Heart right ventricle (tissue), 16 donors: ENCODE measurements around the gene BTBD9. TPM values are rescaled to one million over a fixed set of nuclear protein-coding genes. Genes with fewer than 3 reads are reported as not detected.

ENCODE experiments used
- ATAC-seq, 8 donors: fragments of 200-7000 bp; cut with Tn5 transposase; one replicate each; pipeline ENCODE4 v1.9.1; 2020; ENCODE audit warnings: mild to moderate bottlenecking in 8 of 8, moderate library complexity in 8 of 8, moderate number of reproducible peaks in 1 of 8
- DNase-seq, 2 donors: peaks; one replicate each; pipeline ENCODE4 v3.0.0-alpha.2; 2020
- H3K27ac ChIP-seq, 10 donors: fragments of 200-600 bp; sonication (generic) in 2 of 10; one replicate each; pipeline versions ENCODE4 v1.5.0 to v1.8.0; 2020 to 2022; ENCODE audit warnings: mild to moderate bottlenecking in 3 of 10
- H3K27me3 ChIP-seq, 7 donors: fragments of 200-600 bp; one replicate each; pipeline ENCODE4 v1.8.0; 2021 to 2022; ENCODE audit warnings: mild to moderate bottlenecking in 2 of 7
- H3K36me3 ChIP-seq, 9 donors: fragments of 200-600 bp; sonication (generic) in 1 of 9; one replicate each; pipeline versions ENCODE4 v1.5.0 to v1.8.0; 2020 to 2022; ENCODE audit warnings: mild to moderate bottlenecking in 2 of 9
- H3K4me1 ChIP-seq, 9 donors: fragments of 200-600 bp; sonication (generic) in 1 of 9; one replicate each; pipeline versions ENCODE4 v1.5.0 to v1.8.0; 2020 to 2022; ENCODE audit warnings: mild to moderate bottlenecking in 4 of 9
- H3K4me3 ChIP-seq, 10 donors: fragments of 200-600 bp; sonication (generic) in 2 of 10; one replicate each; pipeline versions ENCODE4 v1.5.0 to v1.8.0; 2020 to 2022; ENCODE audit warnings: mild to moderate bottlenecking in 7 of 10, moderate library complexity in 2 of 10
- H3K9me3 ChIP-seq, 11 donors: fragments of 200-600 bp in 10 of 11; sonication (generic) in 2 of 11; one replicate each; pipeline versions ENCODE4 v1.5.0 to v1.8.0; 2013 to 2022; ENCODE audit warnings: mild to moderate bottlenecking in 2 of 11, control low read depth in 1 of 11, moderate library complexity in 1 of 11
- CTCF ChIP-seq, 9 donors: fragments of 200-600 bp; sonication (generic) in 2 of 9; IDR thresholded peaks; one replicate each; pipeline versions ENCODE4 v1.5.0 to v1.8.0; 2021 to 2022; ENCODE audit warnings: antibody characterized with exemption in 9 of 9, mild to moderate bottlenecking in 5 of 9, moderate library complexity in 1 of 9
- WGBS, 2 donors: extraction: QIAGEN DNeasy Blood & Tissue Kit; methylation state at CpG; one replicate each; pipeline ENCODE4 v1.1.7; 2013; ENCODE audit warnings: inconsistent platforms in 1 of 2; 5-methylcytosine and 5-hydroxymethylcytosine counted together
- intact Hi-C, 10 donors: fragments of 100-400 bp; cut with DNase I; formaldehyde crosslinking; loops; one replicate each; pipeline versions ENCODE4 v1.11.1 to v1.14.2; 2022
- polyA plus RNA-seq, 2 donors: library from polyadenylated mRNA; stranded (reverse); fragments of 200-250 nt; gene quantifications; one replicate each; pipeline ENCODE4 v1.2.3, GENCODE V29; 2013
- total RNA-seq, 10 donors: library from RNA; stranded (reverse); fragmentation: NEBNext Ultra II Directional in 3 of 10; extraction: Animal tissue kit (Norgen Biotek cat#: 25700) in 3 of 10; gene quantifications; one replicate each; pipeline versions ENCODE4 v1.2.1 to v1.2.4, GENCODE V29; 2021 to 2023
- donor health status: Arrhythmogenic right ventricular cardiomyopathy.
- donor health status: ischemic (EF 13 %, LVEDD 7.1; RV severe dilation, severe dysfunction).
- donor health status: healthy with polysubstance abuse.
- donor health status: DM: no; HTN: yes; CAD: no.
- donor health status: DM: no; HTN: no; CAD: no.
- donor health status: ischemic (EF 25% LVEDD 6.9; RV normal size, moderate dysfunction).
- donor health status: ischemic (EF 25% LVEDD 5.7; RV mildly dilated, moderate dysfunction).
- donor health status: healthy.
- donor health status: DM: yes; HTN: yes; CAD: no.
- donor health status: Ischemic cardiomyopathy.
- donor health status: ischemic (EF 35%, LVEDD 5.7; RV mildly dilated, moderate dysfunction).
- donor health status: nonischemic (EF 11% LVEDD 7.7; RV severe dilation, severe dysfunction).
- donor health status: DM: yes; HTN: yes; CAD: no.
- donor health status: PGD.
- donor health status: ischemic (EF 29% LVEDD 5.4; RV normal size, mild dysfunction).
- donor health status: nonischemic (EF 23%, LVEDD 6.1; RV moderate dilation, normal function).

The BTBD9 gene
- total and polyA plus RNA-seq, 12 donors: 4.2 to 27.7 (median 18.3) TPM

DNA sequence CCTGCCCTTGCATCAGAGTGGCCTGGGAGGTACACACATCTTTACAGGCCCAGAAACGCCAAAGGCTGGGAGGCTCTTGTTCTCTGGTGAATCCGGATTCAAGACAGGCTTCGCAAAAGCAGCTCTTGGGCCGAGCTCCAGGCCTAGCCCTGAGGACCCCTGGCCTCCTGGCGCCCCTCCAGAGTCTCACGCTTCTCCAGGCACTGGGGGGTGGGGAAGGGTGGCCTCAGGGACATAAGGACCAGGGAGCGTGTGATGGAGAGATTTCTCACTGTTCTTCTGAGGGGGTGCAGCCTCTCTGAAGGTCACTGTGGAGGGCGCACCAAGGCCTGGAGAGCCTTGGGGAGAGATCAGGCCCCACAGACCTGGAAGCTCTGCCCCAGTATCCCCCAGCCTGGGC, 471.0 kb downstream of the BTBD9 start:
- ATAC-seq: peak in 6 of 8 donors; percentile 4 to 32 (median 18)
- Histone ChIP-seq H3K36me3 (peaks cover 0 to 6% (median 0%) of the 10 kb centered on the region in 9 donors), H3K27ac (no peak overlapping the region), H3K4me3 (no peak overlapping the region), H3K4me1 (peaks cover 0 to 9% (median 0%) of the 10 kb centered on the region in 9 donors), H3K27me3 (no peaks in the 10 kb centered on the region), H3K9me3 (no peaks in the 10 kb centered on the region)
- no peak for TF ChIP-seq CTCF (IDR thresholded peaks at IDR 0.05)
- WGBS, 2 donors: 82 to 85% methylated on average over 8 of the region's 8 CpGs
- intact Hi-C loops: no loop called here
- DNase-seq: no peak

GRCh38 chr6:38168126-38168525, 471.6 kb downstream of the BTBD9 start:
- ATAC-seq (no peak), DNase-seq (no peak)
- no peak overlapping the region for H3K27ac ChIP-seq
- H3K4me3 ChIP-seq: no peak overlapping the region
- no peaks in the 10 kb centered on the region for H3K27me3 ChIP-seq
- peaks cover 0 to 9% (median 0%) of the 10 kb centered on the region in 9 donors for H3K4me1 ChIP-seq
- 94% methylated on average over 13 of the region's 13 CpGs for WGBS, 2 donors
- intact Hi-C loops: no loop called here
- no peaks in the 10 kb centered on the region for H3K9me3 ChIP-seq
- TF ChIP-seq CTCF (IDR thresholded peaks at IDR 0.05): no peak
- peaks cover 0 to under 1% (median 0%) of the 10 kb centered on the region in 9 donors for H3K36me3 ChIP-seq

GRCh38 chr6:38167598-38167997, 472.1 kb downstream of the BTBD9 start:
- ATAC-seq: no peak
- WGBS, 2 donors: 84 to 89% methylated on average over 11 of the region's 11 CpGs

GRCh38 chr6:38166411-38167240, 473.1 kb downstream of the BTBD9 start:
- intact Hi-C loops: no loop called here
- no peaks in the 10 kb centered on the region for H3K27me3 ChIP-seq
- WGBS, 2 donors: 76 to 79% methylated on average over 29 to 32 of the region's 32 CpGs

More at GRCh38 chr6:38167598-38167997, 472.1 kb downstream of the BTBD9 start:
- H3K27ac ChIP-seq: no peak overlapping the region
- no peak overlapping the region for H3K4me3 ChIP-seq
- no peaks in the 10 kb centered on the region for H3K9me3 ChIP-seq
- no peaks in the 10 kb centered on the region for H3K36me3 ChIP-seq
- TF ChIP-seq CTCF (IDR thresholded peaks at IDR 0.05): no peak
- intact Hi-C loops: no loop called here
- no peak for DNase-seq
- no peaks in the 10 kb centered on the region for H3K27me3 ChIP-seq
- peaks cover 0 to 9% (median 0%) of the 10 kb centered on the region in 9 donors for H3K4me1 ChIP-seq

More at GRCh38 chr6:38166411-38167240, 473.1 kb downstream of the BTBD9 start:
- no peak for ATAC-seq
- Histone ChIP-seq H3K4me3 (no peak overlapping the region), H3K36me3 (no peaks in the 10 kb centered on the region), H3K9me3 (no peaks in the 10 kb centered on the region), H3K4me1 (peaks cover 0 to 9% (median 0%) of the 10 kb centered on the region in 9 donors), H3K27ac (no peak overlapping the region)
- DNase-seq: no peak
- TF ChIP-seq CTCF (IDR thresholded peaks at IDR 0.05): no peak
